ENCODE measurements around the gene TTC34. TPM values are rescaled to one million over a fixed set of nuclear protein-coding genes. Genes with fewer than 3 reads are reported as not detected.

The TTC34 gene
- polyA plus RNA-seq, 1 experiment = 0.11 TPM

DNA sequence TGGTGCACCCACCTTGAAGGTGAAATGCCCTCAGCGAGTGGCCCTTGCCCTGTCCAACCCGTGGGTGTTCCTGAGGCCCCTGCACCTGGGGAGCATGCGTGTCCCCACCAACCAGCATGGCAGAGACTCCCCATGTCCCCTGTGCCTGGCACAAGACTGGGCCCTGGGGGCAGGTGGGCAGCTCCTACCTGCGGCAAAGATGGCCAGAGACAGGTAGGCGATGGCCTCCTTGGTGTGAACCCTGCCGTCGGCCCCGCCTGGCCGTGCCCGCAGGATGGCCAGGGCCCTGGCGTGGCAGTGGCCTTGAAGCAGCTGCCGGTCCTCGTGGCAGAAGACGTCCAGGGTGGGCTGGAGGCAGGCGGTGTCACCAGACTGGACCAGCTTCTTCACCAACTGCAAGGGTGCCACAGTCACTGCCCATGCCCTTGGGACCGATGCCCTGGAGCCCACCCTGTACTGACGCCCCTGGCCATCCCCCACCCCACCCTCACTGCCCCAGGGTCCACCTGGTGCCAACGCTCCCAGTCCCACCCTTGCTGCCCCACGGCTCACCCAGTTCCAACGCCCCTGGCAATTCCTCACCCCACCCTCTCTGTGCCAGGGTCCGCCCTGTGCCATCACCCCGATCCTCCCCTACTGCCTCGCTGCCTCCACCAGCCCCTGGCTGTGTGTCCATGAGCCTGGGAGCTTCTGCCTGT is 15.7 kb downstream of the TTC34 start:
- CTCF ChIA-PET = no interaction called here
- no peaks in the 10 kb centered on the region for H3K27me3 ChIP-seq (ENCODE audit: control insufficient read depth, insufficient read depth, low read length)
- DNase-seq (ENCODE audit: low read depth) = no peak
- POLR2A ChIA-PET = no interaction called here
- TF ChIP-seq, protein P1, sequence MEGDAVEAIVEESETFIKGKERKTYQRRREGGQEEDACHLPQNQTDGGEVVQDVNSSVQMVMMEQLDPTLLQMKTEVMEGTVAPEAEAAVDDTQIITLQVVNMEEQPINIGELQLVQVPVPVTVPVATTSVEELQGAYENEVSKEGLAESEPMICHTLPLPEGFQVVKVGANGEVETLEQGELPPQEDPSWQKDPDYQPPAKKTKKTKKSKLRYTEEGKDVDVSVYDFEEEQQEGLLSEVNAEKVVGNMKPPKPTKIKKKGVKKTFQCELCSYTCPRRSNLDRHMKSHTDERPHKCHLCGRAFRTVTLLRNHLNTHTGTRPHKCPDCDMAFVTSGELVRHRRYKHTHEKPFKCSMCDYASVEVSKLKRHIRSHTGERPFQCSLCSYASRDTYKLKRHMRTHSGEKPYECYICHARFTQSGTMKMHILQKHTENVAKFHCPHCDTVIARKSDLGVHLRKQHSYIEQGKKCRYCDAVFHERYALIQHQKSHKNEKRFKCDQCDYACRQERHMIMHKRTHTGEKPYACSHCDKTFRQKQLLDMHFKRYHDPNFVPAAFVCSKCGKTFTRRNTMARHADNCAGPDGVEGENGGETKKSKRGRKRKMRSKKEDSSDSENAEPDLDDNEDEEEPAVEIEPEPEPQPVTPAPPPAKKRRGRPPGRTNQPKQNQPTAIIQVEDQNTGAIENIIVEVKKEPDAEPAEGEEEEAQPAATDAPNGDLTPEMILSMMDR (IDR thresholded peaks at IDR 0.05; ENCODE audit: insufficient read depth, low read depth, low read length) = no peak
- H3K4me3 ChIP-seq (ENCODE audit: low read depth, low read length) = no peak overlapping the region
- H3K36me3 ChIP-seq (ENCODE audit: control insufficient read depth, insufficient read depth, low read length) = no peaks in the 10 kb centered on the region

DNA sequence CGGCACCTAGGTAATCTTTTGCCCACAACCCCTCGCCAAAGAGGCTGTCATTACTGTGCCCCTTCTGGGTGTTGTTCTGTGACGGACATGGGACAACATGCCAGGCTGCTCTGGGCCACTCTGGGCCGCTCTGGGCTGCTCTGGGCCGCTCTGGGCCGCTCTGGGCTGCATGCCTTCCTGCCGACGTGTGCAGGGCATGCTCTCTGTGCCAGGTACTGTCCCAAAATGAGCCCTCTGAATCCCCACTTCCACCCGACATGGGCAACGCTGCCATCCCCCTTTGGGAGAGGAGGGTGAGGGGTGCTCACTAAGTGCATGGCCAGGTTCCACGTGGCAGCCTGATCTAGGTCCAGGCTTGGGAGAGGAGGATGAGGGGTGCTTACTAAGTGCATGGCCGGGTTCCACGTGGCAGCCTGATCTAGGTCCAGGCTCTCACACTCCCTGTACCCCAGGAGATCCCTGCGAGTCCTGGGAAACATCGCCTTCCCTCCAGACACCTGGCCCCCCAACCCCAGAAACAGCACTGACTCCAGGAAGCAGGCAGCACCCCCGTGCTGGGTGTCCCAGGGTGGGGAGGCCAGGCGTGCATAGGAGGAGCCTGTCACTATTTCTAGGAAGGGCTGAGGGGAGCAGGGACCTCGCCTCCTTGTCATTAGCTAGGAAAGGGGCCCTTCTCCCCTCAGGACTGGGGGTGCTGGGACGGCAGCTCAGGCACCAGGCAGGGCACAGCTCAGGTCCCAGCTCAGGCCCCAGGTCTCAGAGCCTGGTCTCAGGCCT is 16.5 kb downstream of the TTC34 start:
- Histone ChIP-seq H3K4me3 (ENCODE audit: low read depth, low read length) (no peak overlapping the region), H3K27me3 (ENCODE audit: control insufficient read depth, insufficient read depth, low read length) (no peaks in the 10 kb centered on the region), H3K36me3 (ENCODE audit: control insufficient read depth, insufficient read depth, low read length) (no peaks in the 10 kb centered on the region)
- no peak for DNase-seq (ENCODE audit: low read depth)
- CTCF ChIA-PET = no interaction called here
- TF ChIP-seq, protein P1 (IDR thresholded peaks at IDR 0.05; ENCODE audit: insufficient read depth, low read depth, low read length) = no peak
- POLR2A ChIA-PET = no interaction called here

DNA sequence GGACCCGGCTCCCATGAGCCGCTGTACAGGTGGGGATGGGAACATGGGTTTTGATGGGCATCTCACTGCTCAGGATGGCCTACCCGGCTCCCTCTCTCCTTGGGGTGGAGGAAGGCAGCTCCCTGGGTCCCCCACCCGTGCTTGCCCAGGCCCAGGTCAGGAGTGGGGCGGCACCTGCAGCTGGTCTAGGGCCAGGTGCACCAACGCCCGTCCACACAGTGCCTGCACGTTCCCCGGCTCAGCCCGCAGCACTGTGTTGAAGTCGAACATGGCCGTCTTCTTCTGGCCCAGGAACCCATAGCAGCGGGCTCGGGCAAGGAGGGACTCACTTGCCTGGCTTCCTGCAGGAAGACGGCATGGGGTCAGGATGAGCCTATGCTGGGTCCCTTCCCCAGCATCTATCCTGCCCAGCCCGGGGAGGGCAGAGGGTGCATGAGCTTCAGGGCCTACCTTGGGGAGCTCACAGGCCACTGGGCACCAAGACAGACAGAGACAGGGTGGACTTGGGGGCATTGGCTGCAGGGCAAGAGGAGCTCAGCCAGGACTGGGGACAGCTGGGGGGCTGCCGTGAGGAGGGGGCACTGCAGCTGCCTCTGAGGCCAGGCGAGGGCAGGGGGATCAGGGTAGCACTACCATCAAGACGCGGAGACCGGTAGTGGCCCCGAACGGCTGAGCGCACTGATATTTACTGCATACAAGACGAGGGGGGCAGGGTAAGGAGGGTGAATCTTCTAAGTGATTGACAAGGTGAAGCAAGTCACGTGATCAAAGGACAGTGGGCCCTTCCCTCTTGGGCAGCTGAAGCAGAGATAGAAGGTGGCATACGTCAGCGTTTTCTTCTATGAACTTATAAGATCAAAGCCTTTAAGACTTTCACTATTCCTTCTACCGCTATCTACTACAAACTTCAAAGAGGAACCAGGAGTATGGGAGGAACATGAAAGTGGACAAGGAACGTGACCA is 17.8 kb downstream of the TTC34 start:
- ChIA-PET CTCF (no interaction called here), POLR2A (no interaction called here)
- Histone ChIP-seq H3K36me3 (ENCODE audit: control insufficient read depth, insufficient read depth, low read length) (no peaks in the 10 kb centered on the region), H3K4me3 (ENCODE audit: low read depth, low read length) (no peak overlapping the region), H3K27me3 (ENCODE audit: control insufficient read depth, insufficient read depth, low read length) (no peaks in the 10 kb centered on the region)
- no peak for DNase-seq (ENCODE audit: low read depth)
- TF ChIP-seq, protein P1 (IDR thresholded peaks at IDR 0.05; ENCODE audit: insufficient read depth, low read depth, low read length) = no peak

DNA sequence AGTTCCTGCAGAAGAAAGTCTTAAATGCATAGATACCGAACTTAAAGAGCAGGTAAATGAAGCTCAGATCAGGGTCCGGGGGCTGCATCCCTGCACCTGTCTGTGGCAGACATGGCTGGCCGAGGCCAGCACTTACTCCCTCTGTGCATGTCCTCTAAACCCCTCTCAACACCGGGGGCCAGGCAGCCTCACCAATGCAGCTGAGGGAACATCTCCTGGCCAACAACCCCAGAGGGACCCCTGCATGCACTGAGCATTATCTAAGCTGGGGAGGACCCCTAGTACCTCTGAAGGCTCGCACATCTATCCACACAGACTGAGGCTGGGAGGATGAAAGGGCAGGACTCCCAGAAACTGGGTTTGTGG is 18.4 kb downstream of the TTC34 start:
- TF ChIP-seq, protein P1 (IDR thresholded peaks at IDR 0.05; ENCODE audit: insufficient read depth, low read depth, low read length) = no peak
- no peak for DNase-seq (ENCODE audit: low read depth)
- ChIA-PET POLR2A (no interaction called here), CTCF (no interaction called here)
- no peaks in the 10 kb centered on the region for H3K27me3 ChIP-seq (ENCODE audit: control insufficient read depth, insufficient read depth, low read length)
- H3K4me3 ChIP-seq (ENCODE audit: low read depth, low read length) = no peak overlapping the region
- H3K36me3 ChIP-seq (ENCODE audit: control insufficient read depth, insufficient read depth, low read length) = no peaks in the 10 kb centered on the region

DNA sequence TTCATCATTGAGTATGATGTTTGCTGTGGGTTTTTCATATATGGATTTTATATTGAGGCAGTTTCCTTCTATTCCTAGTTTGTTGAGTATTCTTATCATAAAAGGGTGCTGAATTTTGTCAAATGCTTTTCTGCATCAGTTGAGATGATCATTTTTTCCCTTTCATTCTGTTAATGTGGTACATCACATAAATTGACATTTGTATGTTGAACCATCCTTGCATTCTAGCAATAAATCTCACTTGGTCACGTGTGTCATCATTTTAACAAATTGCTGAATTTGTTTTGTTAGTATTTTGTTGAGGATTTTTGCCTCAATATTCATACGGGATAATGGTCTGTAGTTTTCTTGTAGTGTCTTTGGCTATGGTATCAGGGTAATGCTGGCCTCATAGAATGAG is 19.9 kb downstream of the TTC34 start:
- Histone ChIP-seq H3K27me3 (ENCODE audit: control insufficient read depth, insufficient read depth, low read length) (no peaks in the 10 kb centered on the region), H3K36me3 (ENCODE audit: control insufficient read depth, insufficient read depth, low read length) (no peaks in the 10 kb centered on the region), H3K4me3 (ENCODE audit: low read depth, low read length) (no peak overlapping the region)
- ChIA-PET CTCF (no interaction called here), POLR2A (no interaction called here)
- DNase-seq (ENCODE audit: low read depth) = no peak
- TF ChIP-seq, protein P1 (IDR thresholded peaks at IDR 0.05; ENCODE audit: insufficient read depth, low read depth, low read length) = no peak
